ENCODE results near the gene ALG12.

The ALG12 gene

DNA sequence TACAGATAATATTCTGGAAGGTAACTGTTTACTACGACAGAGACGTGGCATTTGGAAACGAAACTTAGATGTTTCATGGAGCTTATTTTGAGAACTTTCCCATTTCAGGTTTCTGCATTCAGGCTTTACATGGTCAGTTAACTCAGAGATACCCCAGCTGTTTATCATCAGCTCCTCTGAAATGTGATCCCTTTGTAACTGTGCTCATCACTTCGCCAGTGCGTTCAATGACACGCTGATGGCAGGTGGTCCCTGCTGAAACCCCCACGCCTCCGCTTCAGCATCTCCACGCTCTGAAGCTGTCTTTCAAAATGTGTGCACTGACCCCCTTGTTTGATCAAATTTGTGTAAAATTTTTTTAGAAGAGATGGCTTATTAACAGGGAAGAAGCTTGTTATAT, 30.5 kb downstream of the ALG12 start:
- no peak for DNase-seq (ENCODE audit: low read depth in 2 of 2)

DNA sequence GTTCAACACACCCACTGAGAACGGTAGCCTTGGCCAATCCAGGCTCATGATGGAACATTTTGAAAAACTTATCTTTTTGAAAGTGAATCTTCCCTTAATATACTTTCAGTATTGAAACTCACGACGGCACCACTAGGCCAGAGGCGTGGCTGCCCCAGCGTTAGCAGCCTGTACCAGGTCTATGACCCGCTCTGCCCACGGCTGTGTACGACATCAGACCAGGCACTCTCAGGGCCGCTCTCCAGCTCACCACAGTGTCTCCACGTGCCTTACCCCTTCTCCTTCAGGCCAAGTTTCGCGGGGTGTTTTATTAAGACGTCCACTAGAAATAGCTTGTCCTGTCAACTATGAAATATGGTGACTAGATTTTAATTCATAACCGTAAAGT, 31.2 kb downstream of the ALG12 start:
- no peak for DNase-seq (ENCODE audit: low read depth in 2 of 2)

DNA sequence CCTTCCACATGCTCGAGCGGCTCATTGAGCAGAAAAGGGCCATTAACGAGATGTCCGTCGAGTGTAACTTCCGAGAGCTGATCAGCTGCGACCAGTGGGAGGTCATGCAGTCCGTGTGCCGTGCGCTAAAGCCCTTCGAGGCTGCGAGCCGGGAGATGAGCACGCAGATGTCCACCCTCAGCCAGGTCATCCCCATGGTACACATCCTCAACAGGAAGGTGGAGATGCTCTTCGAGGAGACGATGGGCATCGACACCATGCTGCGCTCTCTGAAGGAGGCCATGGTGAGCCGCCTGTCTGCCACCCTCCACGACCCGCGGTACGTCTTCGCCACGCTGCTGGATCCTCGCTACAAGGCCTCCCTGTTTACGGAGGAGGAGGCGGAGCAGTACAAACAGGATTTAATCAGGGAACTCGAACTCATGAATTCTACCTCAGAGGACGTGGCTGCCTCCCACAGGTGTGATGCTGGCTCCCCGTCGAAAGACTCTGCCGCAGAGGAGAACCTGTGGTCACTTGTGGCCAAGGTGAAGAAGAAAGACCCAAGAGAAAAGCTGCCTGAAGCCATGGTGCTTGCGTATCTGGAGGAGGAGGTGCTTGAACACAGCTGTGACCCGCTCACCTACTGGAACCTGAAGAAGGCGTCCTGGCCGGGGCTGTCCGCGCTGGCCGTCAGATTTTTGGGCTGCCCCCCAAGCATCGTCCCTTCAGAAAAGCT, 31.7 kb downstream of the ALG12 start:
- DNase-seq (ENCODE audit: low read depth in 2 of 2) = no peak

DNA sequence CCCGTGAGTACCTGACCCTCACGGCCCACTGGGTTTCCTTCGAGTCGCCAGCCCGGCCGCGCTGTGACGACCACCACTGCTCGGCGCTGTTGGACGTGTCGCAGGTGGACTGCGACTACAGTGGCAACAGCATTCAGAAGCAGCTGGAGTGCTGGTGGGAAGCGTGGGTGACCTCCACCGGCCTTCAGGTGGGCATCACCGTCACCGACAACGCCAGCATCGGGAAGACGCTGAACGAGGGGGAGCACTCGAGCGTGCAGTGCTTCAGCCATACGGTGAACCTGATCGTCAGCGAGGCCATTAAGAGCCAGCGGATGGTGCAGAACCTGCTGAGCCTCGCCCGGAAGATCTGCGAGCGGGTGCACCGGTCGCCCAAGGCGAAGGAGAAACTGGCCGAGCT, 32.4 kb downstream of the ALG12 start:
- DNase-seq (ENCODE audit: low read depth in 2 of 2) = no peak

DNA sequence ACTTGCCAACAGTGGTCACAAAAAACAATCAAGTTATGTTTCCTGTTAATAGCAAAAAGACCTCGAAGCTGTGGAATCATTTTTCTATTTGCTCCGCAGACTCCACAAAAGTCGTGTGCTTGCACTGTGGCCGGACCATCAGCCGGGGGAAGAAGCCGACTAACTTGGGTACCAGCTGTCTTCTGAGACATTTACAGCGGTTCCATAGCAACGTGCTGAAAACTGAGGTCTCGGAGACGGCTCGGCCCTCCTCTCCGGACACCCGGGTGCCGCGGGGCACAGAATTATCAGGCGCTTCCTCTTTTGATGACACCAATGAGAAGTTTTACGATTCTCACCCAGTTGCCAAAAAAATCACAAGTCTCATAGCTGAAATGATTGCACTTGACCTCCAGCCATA, 33.0 kb downstream of the ALG12 start:
- no peak for DNase-seq (ENCODE audit: low read depth in 2 of 2)

DNA sequence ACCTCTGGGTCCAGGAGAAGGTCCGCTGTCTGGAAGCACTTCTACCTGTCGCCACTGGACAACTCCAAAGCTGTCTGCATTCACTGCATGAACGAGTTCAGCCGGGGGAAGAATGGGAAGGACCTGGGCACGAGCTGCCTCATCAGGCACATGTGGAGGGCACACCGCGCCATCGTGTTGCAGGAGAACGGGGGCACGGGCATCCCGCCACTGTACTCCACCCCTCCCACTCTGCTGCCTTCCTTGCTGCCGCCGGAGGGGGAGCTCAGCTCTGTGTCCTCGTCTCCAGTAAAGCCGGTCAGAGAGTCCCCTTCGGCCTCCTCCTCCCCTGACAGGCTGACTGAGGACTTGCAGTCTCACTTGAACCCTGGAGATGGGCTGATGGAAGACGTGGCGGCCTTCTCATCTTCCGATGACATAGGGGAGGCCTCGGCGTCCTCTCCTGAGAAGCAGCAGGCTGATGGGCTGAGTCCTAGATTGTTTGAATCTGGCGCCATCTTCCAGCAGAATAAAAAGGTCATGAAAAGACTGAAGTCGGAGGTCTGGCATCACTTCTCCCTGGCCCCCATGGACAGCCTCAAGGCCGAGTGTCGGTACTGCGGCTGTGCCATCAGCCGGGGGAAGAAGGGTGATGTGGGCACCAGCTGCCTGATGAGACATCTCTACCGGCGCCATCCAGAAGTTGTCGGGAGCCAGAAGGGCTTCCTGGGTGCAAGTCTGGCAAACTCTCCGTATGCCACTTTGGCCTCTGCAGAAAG, 33.6 kb downstream of the ALG12 start:
- no peak for DNase-seq (ENCODE audit: low read depth in 2 of 2)

DNA sequence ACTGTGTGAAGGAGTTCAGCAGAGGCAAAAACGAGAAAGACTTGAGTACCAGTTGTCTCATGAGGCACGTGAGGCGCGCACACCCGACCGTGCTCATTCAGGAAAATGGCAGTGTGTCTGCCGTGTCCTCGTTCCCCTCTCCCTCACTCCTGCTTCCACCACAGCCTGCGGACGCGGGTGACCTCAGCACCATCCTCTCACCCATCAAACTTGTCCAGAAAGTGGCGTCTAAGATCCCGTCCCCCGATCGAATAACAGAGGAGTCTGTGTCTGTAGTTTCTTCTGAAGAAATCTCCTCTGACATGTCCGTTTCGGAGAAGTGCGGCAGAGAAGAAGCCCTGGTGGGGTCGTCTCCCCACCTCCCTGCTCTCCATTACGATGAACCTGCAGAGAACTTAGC, 34.2 kb downstream of the ALG12 start:
- DNase-seq (ENCODE audit: low read depth in 2 of 2) = no peak

DNA sequence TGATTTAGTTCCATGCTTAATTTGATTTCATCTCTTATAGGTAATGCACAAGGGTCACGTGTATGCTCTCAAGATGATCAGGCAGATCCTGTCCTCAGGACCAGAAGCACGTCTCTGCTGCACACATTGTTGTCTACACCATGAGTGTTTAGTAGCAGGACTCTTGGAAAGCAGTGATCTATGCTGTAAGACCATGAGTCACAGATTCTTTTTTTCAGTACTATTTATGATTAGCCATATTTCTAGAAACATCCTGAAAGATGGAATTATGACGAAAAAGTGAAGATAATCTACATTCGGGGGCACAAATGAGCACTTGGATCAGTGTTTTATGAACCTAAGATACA, 35.0 kb downstream of the ALG12 start:
- DNase-seq (ENCODE audit: low read depth in 2 of 2) = no peak

DNA sequence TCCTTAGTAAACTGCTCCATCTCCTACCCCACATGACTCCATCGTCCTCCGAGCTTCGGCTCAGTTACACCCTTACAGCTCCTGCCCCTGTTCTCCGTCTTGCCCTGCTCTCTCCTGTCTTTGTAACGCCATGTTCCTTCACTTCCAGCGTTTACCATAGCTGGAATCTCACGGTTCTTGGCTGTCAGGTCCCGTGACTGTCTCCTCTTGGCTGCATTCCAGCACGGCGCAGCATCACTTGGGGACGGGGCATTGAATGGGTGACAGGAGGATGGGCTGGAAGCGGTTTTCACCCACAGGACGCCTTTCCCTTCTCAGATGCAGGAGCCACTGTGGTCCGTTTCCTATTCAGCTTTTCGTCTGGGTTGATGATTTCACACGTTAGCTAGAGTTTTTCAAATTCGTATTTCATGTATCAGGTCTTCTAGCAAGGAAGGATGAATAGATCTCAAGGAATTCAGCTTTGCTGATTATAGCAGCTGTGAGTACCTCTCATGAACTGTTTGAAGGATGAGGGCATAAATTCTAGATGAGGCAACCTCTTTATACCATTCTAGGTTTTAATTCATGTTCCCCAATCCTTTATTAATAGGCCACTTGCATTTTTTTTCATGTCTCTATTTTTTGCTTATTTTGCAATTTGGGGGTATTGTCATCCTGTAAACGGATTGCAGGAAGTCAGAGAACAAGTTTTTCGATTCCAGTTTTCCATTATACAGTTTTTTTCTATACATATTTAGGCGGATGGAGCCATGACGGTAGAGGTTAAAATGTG, 35.5 kb downstream of the ALG12 start:
- DNase-seq (ENCODE audit: low read depth in 2 of 2) = no peak

DNA sequence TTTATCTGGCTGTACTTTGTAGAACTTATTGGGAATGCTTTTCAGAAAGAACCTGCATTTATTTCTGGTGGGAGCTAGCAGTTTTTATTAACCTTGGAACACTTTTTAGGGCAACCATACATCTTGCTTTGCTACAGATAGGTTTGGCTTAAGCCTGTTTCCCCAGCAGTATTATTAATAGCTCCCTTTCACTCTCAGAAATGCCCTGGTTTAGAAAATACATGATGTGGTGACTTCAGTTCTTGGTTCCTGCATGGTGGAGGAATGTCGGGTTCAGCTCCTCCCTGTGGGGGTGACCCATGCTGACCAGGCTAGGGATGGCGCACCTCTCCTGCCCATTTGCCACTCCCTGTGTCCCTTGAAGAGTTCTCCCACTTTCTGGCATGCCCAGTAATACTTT, 36.4 kb downstream of the ALG12 start:
- no peak for DNase-seq (ENCODE audit: low read depth in 2 of 2)

DNA sequence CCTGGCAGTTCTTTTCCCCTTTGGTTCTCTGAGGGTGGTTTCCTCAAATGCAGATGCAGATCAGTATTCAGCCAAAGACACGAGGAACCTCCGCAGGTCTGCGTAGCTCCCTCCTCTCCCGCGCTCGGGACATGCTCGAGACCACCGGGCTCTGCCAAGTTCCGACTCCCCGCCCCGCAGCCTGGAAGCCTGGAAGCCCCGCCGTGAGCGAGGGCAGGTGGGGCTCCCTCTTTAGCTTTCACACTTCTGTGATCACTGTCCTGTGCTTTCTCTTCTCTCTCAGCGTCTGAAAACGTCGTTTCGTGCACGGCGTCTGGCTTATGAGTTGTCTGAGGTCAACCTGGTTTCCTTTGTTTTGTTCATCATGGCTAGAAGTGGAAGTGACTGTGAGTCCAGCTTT, 38.0 kb downstream of the ALG12 start:
- DNase-seq (ENCODE audit: low read depth in 2 of 2) = no peak

DNA sequence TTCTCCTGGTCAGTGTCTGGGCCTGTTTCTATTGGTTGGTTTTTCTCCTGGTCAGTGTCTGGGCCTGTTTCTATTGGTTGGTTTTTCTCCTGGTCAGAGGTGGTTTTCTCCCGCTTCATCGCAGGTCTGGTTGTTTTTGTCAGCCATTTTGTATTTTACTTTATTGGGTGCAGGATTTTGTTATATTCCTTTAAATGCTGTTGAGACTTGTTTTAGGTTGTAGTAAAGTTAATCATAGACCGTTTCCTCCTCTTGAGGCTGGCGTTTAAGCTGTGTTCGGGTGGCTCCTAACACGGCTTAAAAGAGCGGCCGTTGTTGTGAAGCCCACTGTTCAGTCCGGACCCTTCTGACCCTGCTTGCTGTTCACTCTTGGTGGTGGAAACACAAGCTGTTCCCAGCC, 38.4 kb downstream of the ALG12 start:
- DNase-seq (ENCODE audit: low read depth in 2 of 2) = no peak

DNA sequence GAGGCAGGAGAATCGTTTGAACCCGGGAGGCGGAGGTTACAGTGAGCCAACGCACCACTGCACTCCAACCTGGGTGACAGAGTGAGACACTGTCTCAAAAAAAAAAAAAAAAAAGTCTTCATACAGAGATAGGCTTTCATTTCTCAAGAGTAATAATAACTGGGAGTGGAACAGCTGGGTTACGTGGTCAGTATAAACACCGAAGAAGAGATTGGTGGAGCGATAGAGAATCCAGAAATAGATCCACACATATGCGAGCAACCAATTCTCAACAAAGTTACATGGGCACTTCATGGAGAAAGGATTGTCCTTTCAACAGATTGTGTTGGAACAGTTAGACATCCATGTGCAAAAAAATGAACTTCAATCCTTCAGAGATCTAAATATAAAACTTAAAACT, 40.0 kb downstream of the ALG12 start:
- no peak for DNase-seq (ENCODE audit: low read depth in 2 of 2)

DNA sequence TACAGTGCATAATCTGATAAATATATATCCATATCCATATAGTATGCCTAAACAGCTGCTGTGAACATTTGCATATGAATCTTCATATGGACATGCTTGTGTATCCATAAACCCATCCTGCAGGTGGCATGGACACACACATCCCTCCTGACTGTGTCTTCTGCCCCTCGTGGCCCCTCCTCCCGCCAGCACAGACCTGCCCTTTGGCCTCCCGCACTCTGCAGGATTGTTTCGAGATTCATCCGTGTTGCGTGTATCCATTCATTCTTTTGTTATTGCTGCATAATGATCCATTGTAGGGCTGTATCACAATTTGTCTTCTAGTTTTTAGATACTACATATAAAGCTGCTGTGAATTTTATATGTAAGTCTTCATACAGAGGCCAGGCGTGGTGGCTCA, 40.6 kb downstream of the ALG12 start:
- DNase-seq (ENCODE audit: low read depth in 2 of 2) = no peak

DNA sequence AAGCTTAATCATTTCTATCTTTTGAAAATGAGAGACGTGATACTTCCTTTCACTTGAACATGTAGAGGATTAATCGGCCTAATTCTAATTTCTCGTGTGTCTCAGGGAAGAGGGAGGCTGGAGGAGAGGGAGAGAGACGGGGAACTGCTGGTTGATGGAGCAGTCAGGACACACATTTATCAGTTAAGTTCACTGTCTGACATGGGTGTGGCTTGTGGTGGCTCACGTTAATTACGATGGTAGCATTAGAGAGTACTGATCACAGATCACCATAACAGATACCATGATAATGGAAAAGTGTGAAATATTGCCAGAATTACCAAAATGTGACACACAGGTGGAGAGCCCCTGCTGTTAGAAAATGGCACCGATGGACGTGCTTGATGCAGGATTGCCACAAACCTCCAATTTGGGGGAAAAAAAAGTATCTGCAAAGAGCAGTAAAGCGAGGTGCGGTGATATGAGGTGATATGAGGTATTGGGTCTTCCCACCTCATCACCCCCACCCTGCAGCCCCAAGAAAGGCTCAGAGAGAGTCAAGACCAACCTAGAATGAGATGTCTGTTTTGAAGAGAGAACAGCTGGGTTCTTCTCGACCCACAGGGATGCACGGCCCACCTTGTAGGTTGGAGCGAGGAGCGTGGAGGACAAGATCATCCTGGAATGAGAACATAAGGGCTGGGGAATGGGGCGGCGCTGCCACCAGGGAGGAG, 44.9 kb downstream of the ALG12 start:
- no peak for DNase-seq (ENCODE audit: low read depth in 2 of 2)

DNA sequence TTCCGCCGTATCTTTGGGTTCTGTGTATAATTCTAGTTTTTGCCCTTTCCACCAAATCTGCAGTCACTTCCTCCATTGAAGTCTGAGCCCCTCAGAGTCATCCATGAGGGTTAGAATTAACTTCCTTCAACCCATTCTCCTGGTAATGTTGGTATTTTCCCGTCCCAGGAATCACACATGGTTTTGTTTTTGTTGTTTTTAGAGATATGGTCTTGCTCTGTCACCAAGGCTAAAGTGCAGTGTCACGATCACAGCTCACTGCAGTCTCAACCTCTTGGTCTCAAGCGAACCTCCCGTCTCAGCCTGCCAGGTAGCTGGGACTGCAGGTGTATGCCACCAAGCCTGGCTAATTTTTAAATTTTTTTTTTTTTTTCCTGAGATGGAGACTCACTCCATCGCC, 45.9 kb downstream of the ALG12 start:
- no peak for DNase-seq (ENCODE audit: low read depth in 2 of 2)

DNA sequence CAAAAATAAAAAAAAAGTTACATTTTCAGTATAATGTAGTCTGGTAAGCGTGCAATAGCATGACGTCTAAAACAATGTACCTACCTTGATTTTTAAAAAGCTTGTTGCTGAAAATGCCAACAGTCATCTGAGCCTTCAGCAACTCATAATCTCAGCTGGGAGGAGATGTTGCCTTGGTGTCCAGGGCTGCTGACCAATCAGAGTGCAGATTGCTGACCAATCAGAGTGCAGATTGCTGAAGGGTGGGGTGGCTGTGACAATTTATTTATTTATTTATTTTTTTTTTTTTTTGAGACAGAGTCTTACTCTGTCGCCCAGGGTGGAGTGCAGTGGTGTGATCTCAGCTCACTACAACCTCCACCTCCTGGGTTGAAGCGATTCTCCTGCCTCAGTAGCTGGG, 46.8 kb downstream of the ALG12 start:
- DNase-seq (ENCODE audit: low read depth in 2 of 2) = no peak

DNA sequence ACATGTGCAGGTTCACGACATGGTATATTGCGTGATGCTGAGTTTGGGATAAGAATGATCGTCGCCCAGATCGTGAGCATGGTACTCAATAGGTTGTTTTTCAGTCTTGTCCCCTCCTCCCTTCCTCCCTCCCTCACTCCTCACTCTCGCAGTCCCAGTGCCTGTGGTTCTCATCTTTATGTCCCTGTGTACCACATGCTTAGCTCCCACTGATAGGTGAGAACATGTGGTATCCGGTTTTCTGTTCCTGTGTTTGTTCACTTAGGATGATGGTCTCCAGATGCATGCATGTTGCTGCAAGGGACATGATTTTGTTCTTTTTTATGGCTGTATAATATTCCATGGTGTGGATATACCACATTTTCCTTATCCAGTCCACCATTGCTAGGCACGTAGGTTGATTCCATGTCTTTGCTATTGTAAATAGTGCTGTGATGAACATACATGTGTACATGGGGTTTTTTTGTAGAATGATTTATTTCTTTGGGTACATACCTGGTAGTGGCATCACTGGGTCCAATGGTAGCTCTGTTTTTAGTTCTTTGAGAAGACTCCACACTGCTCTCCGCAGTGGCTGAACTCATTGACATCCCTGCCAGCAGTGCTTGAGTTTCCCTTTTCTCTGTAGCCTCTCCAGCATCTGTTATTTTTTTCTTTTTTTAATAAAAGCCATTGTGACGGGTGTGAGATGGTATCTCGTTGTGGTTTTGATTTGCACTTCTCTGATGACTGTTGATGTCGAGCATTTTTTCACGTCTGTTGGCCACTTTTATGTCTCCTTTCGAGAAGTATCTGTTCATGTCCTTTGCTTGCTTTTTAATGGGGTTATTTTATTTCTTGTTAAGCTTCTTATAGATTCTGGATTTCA, 48.2 kb downstream of the ALG12 start:
- no peak for DNase-seq (ENCODE audit: low read depth in 2 of 2)

DNA sequence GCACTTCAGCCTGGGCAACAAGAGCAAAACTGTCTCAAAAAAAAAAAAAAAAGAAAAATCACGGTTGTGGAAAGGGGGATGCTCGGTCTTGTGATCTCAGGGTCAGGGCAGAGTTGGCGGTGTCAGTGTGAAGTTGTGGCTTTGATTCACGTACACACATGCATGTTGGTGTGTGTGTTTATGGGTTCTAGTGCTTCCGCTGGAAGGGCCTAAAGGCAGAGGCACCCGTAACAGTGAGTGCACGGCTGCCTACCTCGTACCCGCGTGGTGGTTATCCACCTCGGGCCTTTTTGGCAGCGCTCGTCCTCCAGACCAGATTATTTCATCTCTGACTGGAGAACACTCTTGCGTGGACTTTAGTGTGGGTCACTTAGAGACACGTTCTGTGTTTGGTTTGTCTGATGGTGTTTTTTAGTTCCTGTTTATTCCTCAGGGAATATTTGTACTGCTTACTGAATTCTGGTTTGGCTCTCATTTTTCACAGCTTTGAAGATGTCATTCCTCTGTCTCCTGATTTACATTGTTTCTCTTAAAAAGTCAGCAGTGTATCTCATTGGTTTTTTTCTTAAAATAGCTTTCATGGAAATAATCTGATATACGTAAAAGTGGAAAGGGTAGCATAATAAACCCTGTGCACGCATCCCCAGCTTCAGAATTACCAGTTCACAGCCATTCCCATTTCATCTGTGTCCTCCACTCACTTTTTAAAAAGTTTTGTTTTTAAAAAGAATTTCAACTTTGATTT, 49.0 kb downstream of the ALG12 start:
- DNase-seq (ENCODE audit: low read depth in 2 of 2) = no peak

Measured in stimulated activated CD8-positive, alpha-beta memory T cell treated with anti-CD3 and anti-CD28 coated beads, Interleukin-7, amount 100 ng/mL, for 1 hour (primary cell).